Lower leg skin (tissue), 4 donors: Measurements from ENCODE around the gene EPSTI1. TPM values are rescaled to one million over a fixed set of nuclear protein-coding genes. Genes with fewer than 3 reads are reported as not detected.

ENCODE experiments used
- DNase-seq, 2 donors: peaks; one replicate each; pipeline ENCODE4 v3.0.0-alpha.2; 2019; ENCODE audit warnings: low spot score in 2 of 2
- H3K4me3 ChIP-seq: fragments of 200-600 bp; sonication (generic); 2 replicates; pipeline ENCODE4 v1.5.1; 2017; ENCODE audit warnings: mild to moderate bottlenecking, low read depth; ENCODE audit not compliant: poor library complexity, severe bottlenecking
- POLR2A ChIP-seq, 2 donors: fragments of 450-650 bp; IDR thresholded peaks; one replicate each; pipeline ENCODE4 v1.6.1; 2016 to 2017; ENCODE audit warnings: antibody characterized with exemption in 2 of 2, mild to moderate bottlenecking in 1 of 2, moderate library complexity in 1 of 2
- WGBS, 2 donors: methylation state at CpG; one replicate each; pipeline ENCODE4 v1.1.5; 2018; 5-methylcytosine and 5-hydroxymethylcytosine counted together
- intact Hi-C: fragments of 100-400 bp; cut with DNase I; formaldehyde crosslinking; loops from one replicate; pipeline ENCODE4 v1.15.0; 2023; ENCODE audit warnings: low total_unique reads
- total RNA-seq, 4 donors: library from RNA; depleted of rRNA; stranded (reverse); fragments of >200 nt; gene quantifications; one replicate each; pipeline ENCODE4 v1.1.0, GENCODE V29; 2016
- TF ChIP-seq, protein P1 (sequence below), 3 donors: fragments of 450-650 bp; IDR thresholded peaks; one replicate each; pipeline ENCODE4 v1.5.1; 2016; ENCODE audit warnings: antibody characterized with exemption in 3 of 3, mild to moderate bottlenecking in 3 of 3, moderate library complexity in 2 of 3

EPSTI1 gene
- total RNA-seq, 4 donors from 2014 or later, result 0.79 to 4.8 (median 0.91) TPM; not detected in 1

DNA sequence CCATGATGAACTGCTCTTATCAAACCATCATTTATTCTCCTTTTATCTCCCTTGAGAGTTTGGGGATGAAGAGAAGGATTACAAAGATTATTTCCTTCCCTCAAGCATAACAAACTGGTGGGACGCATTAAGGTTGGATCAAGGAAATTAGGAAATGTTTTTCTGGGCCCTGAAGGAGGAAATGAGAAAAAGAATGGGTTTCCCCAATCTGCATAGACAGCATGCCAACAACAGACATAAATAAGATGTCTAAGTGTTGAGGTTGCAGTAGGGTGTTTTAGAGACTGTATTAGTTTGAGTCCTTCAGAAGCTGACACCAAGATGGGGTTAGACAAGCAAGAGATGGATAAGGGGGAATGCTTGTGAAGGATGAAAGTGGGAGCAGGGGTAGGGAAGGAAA, 7.3 kb downstream of the EPSTI1 start:
- WGBS, 2 donors, result 55 to 67% methylated on average over 1 of the region's 1 CpG
- intact Hi-C loops, result no loop called here

DNA sequence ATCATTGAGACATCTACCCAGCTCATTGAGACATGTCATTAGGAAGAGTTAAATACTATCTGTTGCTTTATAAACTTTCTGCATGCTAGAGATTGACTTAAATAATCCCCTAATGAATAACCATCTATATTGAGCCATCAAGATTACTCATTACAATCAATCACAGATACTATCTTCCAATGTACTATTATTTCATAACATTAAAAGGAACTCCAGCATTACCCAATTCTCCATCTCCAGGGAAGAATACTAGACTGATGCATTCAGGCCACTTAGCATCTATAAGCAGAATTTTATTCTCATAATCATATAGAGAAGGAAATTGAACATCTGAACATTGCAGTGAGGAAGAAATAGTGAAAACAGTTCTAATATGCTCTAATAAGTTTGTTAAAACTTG, 8.0 kb downstream of the EPSTI1 start:
- no peak overlapping the region for H3K4me3 ChIP-seq
- DNase-seq, result no peak
- TF ChIP-seq, protein P1, sequence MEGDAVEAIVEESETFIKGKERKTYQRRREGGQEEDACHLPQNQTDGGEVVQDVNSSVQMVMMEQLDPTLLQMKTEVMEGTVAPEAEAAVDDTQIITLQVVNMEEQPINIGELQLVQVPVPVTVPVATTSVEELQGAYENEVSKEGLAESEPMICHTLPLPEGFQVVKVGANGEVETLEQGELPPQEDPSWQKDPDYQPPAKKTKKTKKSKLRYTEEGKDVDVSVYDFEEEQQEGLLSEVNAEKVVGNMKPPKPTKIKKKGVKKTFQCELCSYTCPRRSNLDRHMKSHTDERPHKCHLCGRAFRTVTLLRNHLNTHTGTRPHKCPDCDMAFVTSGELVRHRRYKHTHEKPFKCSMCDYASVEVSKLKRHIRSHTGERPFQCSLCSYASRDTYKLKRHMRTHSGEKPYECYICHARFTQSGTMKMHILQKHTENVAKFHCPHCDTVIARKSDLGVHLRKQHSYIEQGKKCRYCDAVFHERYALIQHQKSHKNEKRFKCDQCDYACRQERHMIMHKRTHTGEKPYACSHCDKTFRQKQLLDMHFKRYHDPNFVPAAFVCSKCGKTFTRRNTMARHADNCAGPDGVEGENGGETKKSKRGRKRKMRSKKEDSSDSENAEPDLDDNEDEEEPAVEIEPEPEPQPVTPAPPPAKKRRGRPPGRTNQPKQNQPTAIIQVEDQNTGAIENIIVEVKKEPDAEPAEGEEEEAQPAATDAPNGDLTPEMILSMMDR (IDR thresholded peaks at IDR 0.05), result no peak
- no peak for TF ChIP-seq POLR2A (IDR thresholded peaks at IDR 0.05)
- intact Hi-C loops, result no loop called here

More for the DNA sequence above, 7.3 kb downstream of the EPSTI1 start:
- DNase-seq, result no peak
- H3K4me3 ChIP-seq, result no peak overlapping the region
- no peak for TF ChIP-seq POLR2A (IDR thresholded peaks at IDR 0.05)
- TF ChIP-seq, protein P1 (IDR thresholded peaks at IDR 0.05), result no peak

DNA sequence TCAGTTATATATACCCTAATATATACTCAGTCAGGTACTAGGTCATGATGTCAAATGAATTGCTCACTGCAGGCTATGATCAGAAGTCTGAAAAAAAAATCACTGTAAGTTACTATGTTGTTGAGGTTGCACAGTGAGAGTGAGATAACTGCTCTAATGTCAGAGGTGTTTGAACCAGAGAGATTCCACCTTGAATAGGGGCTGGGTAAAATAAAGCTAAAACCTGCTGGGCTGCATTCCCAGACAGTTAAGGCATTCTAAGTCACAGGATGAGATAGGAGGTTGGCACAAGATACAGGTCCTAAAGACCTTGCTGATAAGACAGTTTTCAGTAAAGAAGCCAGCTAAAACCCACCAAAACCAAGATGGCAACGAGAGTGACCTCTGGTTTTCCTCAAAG, 10.2 kb downstream of the EPSTI1 start:
- no peak for TF ChIP-seq POLR2A (IDR thresholded peaks at IDR 0.05)
- TF ChIP-seq, protein P1 (IDR thresholded peaks at IDR 0.05), result no peak
- WGBS, 2 donors, result 75 to 80% methylated on average over 1 of the region's 1 CpG
- H3K4me3 ChIP-seq, result no peak overlapping the region
- DNase-seq, result no peak
- intact Hi-C loops, result no loop called here

DNA sequence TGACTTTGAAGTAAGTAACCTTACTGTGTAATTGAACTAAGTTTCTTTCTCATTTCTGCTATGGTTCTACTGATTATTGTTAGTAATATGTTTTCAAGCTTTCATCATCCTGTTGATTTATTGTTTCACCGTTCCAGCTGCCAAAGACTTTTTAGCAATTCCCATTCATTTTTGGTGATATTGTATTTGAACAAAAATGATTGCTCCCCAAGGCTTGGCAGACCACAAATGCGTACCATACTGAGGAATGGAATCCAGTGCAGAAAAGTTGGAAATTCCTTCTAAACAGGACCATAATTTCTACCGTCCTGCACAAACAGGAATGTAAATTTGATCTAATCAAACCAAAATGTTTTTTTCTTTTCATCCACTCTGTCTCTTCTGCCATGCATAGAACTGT, 10.7 kb downstream of the EPSTI1 start:
- no peak for DNase-seq
- H3K4me3 ChIP-seq, result no peak overlapping the region
- 22 to 36% methylated on average over 3 of the region's 3 CpGs for WGBS, 2 donors
- no peak for TF ChIP-seq POLR2A (IDR thresholded peaks at IDR 0.05)
- TF ChIP-seq, protein P1 (IDR thresholded peaks at IDR 0.05), result no peak
- intact Hi-C loops, result no loop called here

DNA sequence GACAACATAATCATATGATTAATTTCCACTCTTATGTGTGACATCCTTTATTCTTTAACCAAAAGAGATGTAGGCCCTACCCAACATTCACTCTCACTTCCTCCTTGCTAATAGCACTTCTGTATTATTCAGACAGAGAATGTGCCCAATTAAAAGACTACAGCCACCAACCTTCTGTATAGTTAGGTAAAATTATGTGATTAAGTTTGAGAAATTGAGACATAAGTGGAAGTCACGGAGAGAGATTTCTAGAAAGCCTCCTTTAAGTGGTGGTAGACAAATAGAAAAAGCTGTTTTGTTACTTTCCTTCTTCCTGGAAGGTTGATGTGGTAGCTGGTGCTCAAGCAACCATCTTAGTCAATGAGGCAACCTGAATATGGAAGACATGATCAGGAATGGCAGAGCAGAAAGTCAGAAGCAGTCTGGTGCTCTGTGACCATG, 14.8 kb downstream of the EPSTI1 start:
- intact Hi-C loops, result no loop called here
- no peak overlapping the region for H3K4me3 ChIP-seq
- WGBS, 2 donors, result 89 to 91% methylated on average over 1 of the region's 1 CpG
- TF ChIP-seq, protein P1 (IDR thresholded peaks at IDR 0.05), result no peak
- no peak for TF ChIP-seq POLR2A (IDR thresholded peaks at IDR 0.05)
- DNase-seq, result no peak

DNA sequence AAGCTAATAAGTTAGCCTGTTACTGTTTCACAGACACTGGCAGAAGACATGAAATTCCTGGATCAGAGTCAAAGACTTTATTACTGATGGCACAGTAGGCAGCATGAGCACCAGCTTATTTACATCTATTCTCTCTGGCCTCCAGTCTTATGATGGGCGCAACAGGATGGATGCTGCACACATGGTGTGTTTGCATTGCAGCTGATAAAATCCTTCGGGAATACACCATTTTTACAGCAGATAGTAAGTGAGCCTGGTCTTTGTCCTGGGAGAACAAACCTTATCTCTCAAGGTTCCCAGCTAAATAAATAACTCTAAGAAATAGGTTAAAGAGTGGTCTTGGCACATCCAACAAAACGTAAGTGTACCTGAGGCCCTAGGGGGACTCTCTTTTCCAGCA, 16.0 kb downstream of the EPSTI1 start:
- TF ChIP-seq, protein P1 (IDR thresholded peaks at IDR 0.05), result no peak
- no peak for TF ChIP-seq POLR2A (IDR thresholded peaks at IDR 0.05)
- intact Hi-C loops, result no loop called here
- H3K4me3 ChIP-seq, result no peak overlapping the region
- WGBS, 2 donors, result 97% methylated on average over 3 of the region's 3 CpGs
- no peak for DNase-seq
